Neuronal stem cell (in vitro differentiated cells): ENCODE data around the gene CAPN15.

Source experiments
- DNase-seq: peaks from one replicate; pipeline ENCODE4 v3.0.0-alpha.2; 2013; ENCODE audit warnings: low spot score
- H2AFZ ChIP-seq: one replicate; pipeline ENCODE4 v1.6.1; 2013; ENCODE audit warnings: mild to moderate bottlenecking, low read length, inconsistent platforms
- H2AK5ac ChIP-seq: 2 replicates; pipeline ENCODE4 v1.6.1; 2013; ENCODE audit warnings: low read depth, mild to moderate bottlenecking, inconsistent platforms, low read length, moderate library complexity, mixed read lengths
- H2BK120ac ChIP-seq: 2 replicates; pipeline ENCODE4 v1.6.1; 2013; ENCODE audit warnings: low read depth, mild to moderate bottlenecking, inconsistent platforms, low read length, moderate library complexity, mixed read lengths
- H2BK12ac ChIP-seq: one replicate; pipeline ENCODE4 v1.6.1; 2013; ENCODE audit warnings: low read length, inconsistent platforms
- H2BK15ac ChIP-seq: 2 replicates; pipeline ENCODE4 v1.6.1; 2013; ENCODE audit warnings: mild to moderate bottlenecking, low read length, inconsistent platforms, mixed read lengths
- H2BK5ac ChIP-seq: one replicate; pipeline ENCODE4 v1.6.1; 2013; ENCODE audit warnings: inconsistent platforms, mild to moderate bottlenecking, low read length, moderate library complexity
- H3K14ac ChIP-seq: one replicate; pipeline ENCODE4 v1.6.1; 2013; ENCODE audit warnings: low read length, inconsistent platforms
- H3K18ac ChIP-seq: 2 replicates; pipeline ENCODE4 v1.6.1; 2013; ENCODE audit warnings: low read length, inconsistent platforms
- H3K23ac ChIP-seq: 2 replicates; pipeline ENCODE4 v1.6.1; 2013; ENCODE audit warnings: low read depth, mild to moderate bottlenecking, mixed read lengths, low read length, inconsistent platforms; ENCODE audit not compliant: poor library complexity
- H3K27ac ChIP-seq: replicated peaks from 3 replicates; pipeline ENCODE4 v1.5.1; 2013; ENCODE audit warnings: low read length, inconsistent platforms
- H3K27me3 ChIP-seq, 3 experiments: 2 replicates each; pipeline ENCODE4 v1.6.1; 2013; ENCODE audit warnings: low read length in 3 of 3, mild to moderate bottlenecking in 2 of 3, inconsistent platforms in 1 of 3, low read depth in 1 of 3, mixed read lengths in 1 of 3, moderate library complexity in 1 of 3; ENCODE audit not compliant: control insufficient read depth in 3 of 3, insufficient read depth in 3 of 3
- H3K36me3 ChIP-seq, 2 donors: replicated peaks in 1 of 2; 2 replicates each; pipeline ENCODE4 v1.6.1; 2013; ENCODE audit warnings: low read length in 2 of 2; ENCODE audit not compliant: control insufficient read depth in 2 of 2, insufficient read depth in 2 of 2
- H3K4ac ChIP-seq: 2 replicates; pipeline ENCODE4 v1.6.1; 2013; ENCODE audit warnings: inconsistent platforms, mild to moderate bottlenecking, low read length, moderate library complexity
- H3K4me1 ChIP-seq, 2 donors: 1 replicate in 1 of 2; 2 replicates in 1 of 2; pipeline ENCODE4 v1.6.1; 2013; ENCODE audit warnings: low read length in 2 of 2, low read depth in 1 of 2; ENCODE audit not compliant: control insufficient read depth in 2 of 2, insufficient read depth in 1 of 2
- H3K4me2 ChIP-seq: one replicate; pipeline ENCODE4 v1.6.1; 2013; ENCODE audit warnings: mild to moderate bottlenecking, low read length, inconsistent platforms; ENCODE audit not compliant: insufficient read depth, poor library complexity, severe bottlenecking
- H3K4me3 ChIP-seq, 2 donors: 2 replicates each; pipeline ENCODE4 v1.5.1; 2013; ENCODE audit warnings: low read length in 2 of 2, mild to moderate bottlenecking in 2 of 2, inconsistent platforms in 1 of 2, moderate library complexity in 1 of 2
- H3K79me1 ChIP-seq: one replicate; pipeline ENCODE4 v1.6.1; 2013; ENCODE audit warnings: low read depth, mild to moderate bottlenecking, inconsistent platforms, low read length, moderate library complexity
- H3K9ac ChIP-seq: one replicate; pipeline ENCODE4 v1.6.1; 2013; ENCODE audit warnings: mild to moderate bottlenecking, low read depth, low read length, inconsistent platforms; ENCODE audit not compliant: poor library complexity
- H3K9me3 ChIP-seq, 2 donors: replicated peaks in 1 of 2; 2 replicates each; pipeline versions ENCODE3 to v1.6.1; 2013; ENCODE audit warnings: low read length in 2 of 2, mild to moderate bottlenecking in 2 of 2, inconsistent platforms in 1 of 2, low read depth in 1 of 2, mixed read lengths in 1 of 2, moderate library complexity in 1 of 2; ENCODE audit not compliant: control insufficient read depth in 2 of 2, insufficient read depth in 1 of 2
- H4K8ac ChIP-seq: one replicate; pipeline ENCODE4 v1.6.1; 2013; ENCODE audit warnings: low read depth, mild to moderate bottlenecking, inconsistent platforms, low read length, moderate library complexity
- H4K91ac ChIP-seq: one replicate; pipeline ENCODE4 v1.6.1; 2013; ENCODE audit warnings: low read length, low read depth, mild to moderate bottlenecking, inconsistent platforms; ENCODE audit not compliant: poor library complexity
- WGBS, 2 donors: extraction: QIAGEN DNeasy Blood & Tissue Kit; methylation state at CpG; one replicate each; pipeline ENCODE4 v1.1.7; 2013; ENCODE audit warnings: missing lambda C conversion rate in 2 of 2, mixed read lengths in 1 of 2; ENCODE audit not compliant: insufficient read length in 2 of 2, insufficient replicate concordance in 1 of 2; ENCODE audit errors: extremely low coverage in 2 of 2; 5-methylcytosine and 5-hydroxymethylcytosine counted together

Gene CAPN15

GRCh38 chr16:537415-538335, 10.2 kb downstream of the CAPN15 start:
- H2BK12ac ChIP-seq, result no peak overlapping the region
- peaks cover 42% of the 10 kb centered on the region for H3K79me1 ChIP-seq
- no peak overlapping the region for H3K4me3 ChIP-seq
- peak overlapping the region; percentile 3 for H3K14ac ChIP-seq
- peak overlapping the region; percentile 27 for H3K9ac ChIP-seq
- H2BK15ac ChIP-seq, result no peak overlapping the region
- DNase-seq, result no peak
- no peak overlapping the region for H3K27ac ChIP-seq
- no CpG with 5 or more reads among the region's 60 CpGs for WGBS, 2 donors
- no peak overlapping the region for H4K91ac ChIP-seq
- peaks cover 0 to 2% of the 10 kb centered on the region in 2 donors for H3K9me3 ChIP-seq
- H3K4ac ChIP-seq, result no peak overlapping the region
- no peak overlapping the region for H3K4me2 ChIP-seq
- no peak overlapping the region for H2BK120ac ChIP-seq
- peak overlapping the region; percentile 19 for H3K18ac ChIP-seq
- no peak overlapping the region for H2AFZ ChIP-seq
- H3K4me1 ChIP-seq, result no peaks in the 10 kb centered on the region
- no peak overlapping the region for H2AK5ac ChIP-seq
- H4K8ac ChIP-seq, result no peak overlapping the region
- no peak overlapping the region for H2BK5ac ChIP-seq
- peaks cover 5 to 11% of the 10 kb centered on the region in 2 donors for H3K36me3 ChIP-seq
- peak overlapping the region; percentile 65 for H3K23ac ChIP-seq
- no peaks in the 10 kb centered on the region for H3K27me3 ChIP-seq

- no CpG with 5 or more reads among the region's 34 CpGs for WGBS, 2 donors
- H3K27ac ChIP-seq, result no peak overlapping the region
- no peak overlapping the region for H3K23ac ChIP-seq
- no peak overlapping the region for H3K4me2 ChIP-seq
- H3K9me3 ChIP-seq, result peaks cover 0 to 2% of the 10 kb centered on the region in 2 donors
- no peak overlapping the region for H3K9ac ChIP-seq
- no peak overlapping the region for H4K91ac ChIP-seq
- H2BK12ac ChIP-seq, result no peak overlapping the region
- H3K4me3 ChIP-seq, result no peak overlapping the region
- no peak overlapping the region for H2AFZ ChIP-seq
- H3K18ac ChIP-seq, result no peak overlapping the region
- H3K14ac ChIP-seq, result no peak overlapping the region
- H2BK5ac ChIP-seq, result peak overlapping the region; percentile 24
- no peak overlapping the region for H2BK15ac ChIP-seq
- no peaks in the 10 kb centered on the region for H3K4me1 ChIP-seq
- peaks cover 5 to 10% of the 10 kb centered on the region in 2 donors for H3K36me3 ChIP-seq
- no peak overlapping the region for H2BK120ac ChIP-seq
- H3K79me1 ChIP-seq, result peaks cover 45% of the 10 kb centered on the region
- no peak overlapping the region for H2AK5ac ChIP-seq
- no peak overlapping the region for H4K8ac ChIP-seq
- no peak overlapping the region for H3K4ac ChIP-seq
- no peak for DNase-seq
- H3K27me3 ChIP-seq, result no peaks in the 10 kb centered on the region
Measured at GRCh38 chr16:539901-540530, 12.5 kb downstream of the CAPN15 start.

GRCh38 chr16:540645-541340, 13.3 kb downstream of the CAPN15 start:
- Histone ChIP-seq H3K9ac (no peak overlapping the region), H3K4me3 (no peak overlapping the region), H2BK15ac (no peak overlapping the region), H2BK120ac (no peak overlapping the region), H3K27ac (no peak overlapping the region), H4K91ac (no peak overlapping the region), H3K14ac (no peak overlapping the region), H3K27me3 (no peaks in the 10 kb centered on the region), H3K4me1 (no peaks in the 10 kb centered on the region), H2BK12ac (no peak overlapping the region), H2AK5ac (no peak overlapping the region), H3K36me3 (peaks cover 5 to 6% of the 10 kb centered on the region in 2 donors), H4K8ac (no peak overlapping the region), H2AFZ (no peak overlapping the region), H3K4me2 (no peak overlapping the region), H3K9me3 (peaks cover 0 to 2% of the 10 kb centered on the region in 2 donors), H3K18ac (no peak overlapping the region), H3K4ac (no peak overlapping the region), H3K23ac (peak overlapping the region; percentile 73), H2BK5ac (peak overlapping the region; percentile 53), H3K79me1 (peaks cover 42% of the 10 kb centered on the region)
- DNase-seq, result no peak
- no CpG with 5 or more reads among the region's 29 CpGs for WGBS, 2 donors
